IPS-15b (cell line): ENCODE results near the gene SMC3.
"Not testable (repeated sequence)": the region's sequence is repeated elsewhere in the genome, so short reads cannot be mapped to it uniquely, and the experiment has no call there.

Experiments
- H3K27me3 ChIP-seq: one replicate; pipeline ENCODE4 v1.6.1; 2013; ENCODE audit warnings: low read length; ENCODE audit not compliant: control insufficient read depth, insufficient read depth
- H3K36me3 ChIP-seq: one replicate; pipeline ENCODE4 v1.6.1; 2013; ENCODE audit warnings: low read length; ENCODE audit not compliant: control insufficient read depth, insufficient read depth
- H3K4me1 ChIP-seq: one replicate; pipeline ENCODE4 v1.6.1; 2013; ENCODE audit warnings: mild to moderate bottlenecking, low read length; ENCODE audit not compliant: control insufficient read depth, insufficient read depth
- H3K4me3 ChIP-seq: one replicate; pipeline ENCODE4 v1.5.1; 2013; ENCODE audit warnings: low read depth, low read length
- H3K9ac ChIP-seq: one replicate; pipeline ENCODE4 v1.6.1; 2013; ENCODE audit warnings: low read depth, mild to moderate bottlenecking, low read length
- H3K9me3 ChIP-seq: one replicate; pipeline ENCODE4 v1.6.1; 2013; ENCODE audit warnings: mild to moderate bottlenecking, low read length; ENCODE audit not compliant: control insufficient read depth, insufficient read depth

Gene SMC3

DNA sequence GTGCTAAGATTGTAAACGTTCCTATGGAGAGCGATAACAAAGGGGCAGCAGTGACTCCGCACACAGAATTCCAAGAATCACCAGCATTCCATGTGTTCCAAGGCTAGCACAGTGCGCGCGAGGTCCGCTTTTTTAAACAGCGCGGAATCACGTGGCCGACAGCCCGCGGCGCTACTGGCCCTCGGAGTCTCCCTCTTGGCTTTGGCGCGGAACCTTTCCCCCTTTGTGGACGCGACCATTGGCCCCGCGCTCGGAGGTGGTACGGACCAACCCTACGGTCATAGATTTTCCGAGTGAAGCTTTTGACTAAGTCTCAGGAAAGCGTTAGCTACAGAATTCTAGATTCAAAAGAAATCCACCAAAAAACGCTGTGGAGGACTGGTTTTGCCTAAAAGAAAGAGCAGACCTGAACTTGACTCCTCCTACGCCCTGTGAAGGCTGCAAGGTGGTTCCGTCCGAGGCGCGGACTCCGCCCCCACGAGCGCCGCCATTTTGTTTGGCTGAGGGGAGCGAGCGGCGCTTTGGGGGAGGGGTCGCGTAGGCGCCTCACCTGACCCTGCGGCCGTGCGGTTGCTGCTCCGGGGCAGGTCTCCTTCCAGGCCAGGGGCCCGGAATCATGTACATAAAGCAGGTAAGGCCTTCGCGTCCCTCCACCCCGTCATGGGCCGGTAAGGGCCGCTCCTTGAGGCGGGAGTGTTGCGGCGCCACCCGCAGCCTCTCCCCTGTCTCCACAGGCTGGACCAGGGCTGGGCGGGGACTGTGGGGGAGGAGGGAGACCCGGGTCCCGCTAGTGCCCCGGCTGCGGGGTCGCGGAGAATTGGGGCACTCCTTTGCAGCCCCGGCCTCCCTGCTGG, at the start of gene SMC3:
Gene SMC3, plus strand, starts transcription at position 495 of the 854 bp plus-strand sequence. Its CDS starts 122 bp downstream, at position 617.
- Histone ChIP-seq H3K9me3 (no peaks in the 10 kb centered on the region), H3K27me3 (no peaks in the 10 kb centered on the region), H3K4me3 (peak within 1 kb of the TSS; percentile 91), H3K4me1 (peaks cover 4% of the 10 kb centered on the region), H3K9ac (peak within 1 kb of the TSS; percentile 99), H3K36me3 (no peaks in the 10 kb centered on the region)

DNA sequence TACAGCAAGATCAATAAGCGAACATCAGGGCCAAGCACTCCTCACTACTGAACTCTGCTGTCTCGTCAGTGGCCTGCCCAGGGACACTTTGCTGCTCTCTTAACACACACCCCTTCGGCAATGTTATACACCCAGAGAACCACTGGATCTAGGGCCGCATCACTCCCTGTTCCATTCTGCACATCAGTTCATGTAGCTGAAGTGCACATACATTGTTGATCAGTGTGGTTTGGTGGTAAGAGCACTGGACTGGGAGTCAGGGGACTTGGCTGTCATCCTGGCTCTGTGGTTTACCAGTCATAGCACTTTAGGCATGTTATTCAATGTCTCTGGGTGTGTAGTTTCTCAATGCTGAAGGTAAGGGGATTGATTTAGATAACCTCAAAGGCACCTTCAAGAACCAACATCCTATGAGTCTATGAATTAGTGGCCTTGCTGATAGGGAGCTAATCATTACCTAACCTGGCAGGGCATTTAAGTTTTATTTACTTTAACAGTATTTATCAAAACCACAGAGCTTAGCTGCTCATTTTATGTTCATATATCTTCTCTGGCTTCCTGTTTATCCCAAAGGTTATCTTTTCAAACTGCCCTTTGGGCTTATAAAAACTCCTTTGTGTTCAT, 45.0 kb upstream of the SMC3 start:
- H3K9me3 ChIP-seq: no peaks in the 10 kb centered on the region
- no peak overlapping the region for H3K9ac ChIP-seq
- H3K4me1 ChIP-seq: peaks cover 12% of the 10 kb centered on the region
- no peak overlapping the region for H3K4me3 ChIP-seq
- H3K36me3 ChIP-seq: no peaks in the 10 kb centered on the region
- H3K27me3 ChIP-seq: no peaks in the 10 kb centered on the region

DNA sequence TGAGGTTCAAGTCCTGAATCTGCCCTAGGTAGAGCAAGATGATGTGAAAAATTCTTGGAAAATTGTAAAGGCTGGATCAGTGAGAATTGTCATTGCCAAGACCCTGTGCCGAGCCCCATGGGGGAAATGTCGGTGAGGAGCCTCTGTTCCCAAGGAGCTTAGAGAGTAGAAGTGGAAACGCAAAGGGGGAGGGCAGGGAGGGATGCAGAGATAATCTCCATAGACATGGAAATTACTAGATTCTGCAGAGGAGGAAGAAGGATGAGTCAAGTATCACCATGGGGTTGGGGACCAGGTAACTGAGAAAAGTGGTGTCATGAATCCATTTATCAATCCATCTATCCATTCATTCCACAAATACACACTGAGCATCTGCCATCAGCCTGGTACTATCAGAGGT, 43.8 kb upstream of the SMC3 start:
- H3K27me3 ChIP-seq: no peaks in the 10 kb centered on the region
- peaks cover 12% of the 10 kb centered on the region for H3K4me1 ChIP-seq
- H3K9me3 ChIP-seq: no peaks in the 10 kb centered on the region
- no peaks in the 10 kb centered on the region for H3K36me3 ChIP-seq
- H3K4me3 ChIP-seq: no peak overlapping the region
- no peak overlapping the region for H3K9ac ChIP-seq

DNA sequence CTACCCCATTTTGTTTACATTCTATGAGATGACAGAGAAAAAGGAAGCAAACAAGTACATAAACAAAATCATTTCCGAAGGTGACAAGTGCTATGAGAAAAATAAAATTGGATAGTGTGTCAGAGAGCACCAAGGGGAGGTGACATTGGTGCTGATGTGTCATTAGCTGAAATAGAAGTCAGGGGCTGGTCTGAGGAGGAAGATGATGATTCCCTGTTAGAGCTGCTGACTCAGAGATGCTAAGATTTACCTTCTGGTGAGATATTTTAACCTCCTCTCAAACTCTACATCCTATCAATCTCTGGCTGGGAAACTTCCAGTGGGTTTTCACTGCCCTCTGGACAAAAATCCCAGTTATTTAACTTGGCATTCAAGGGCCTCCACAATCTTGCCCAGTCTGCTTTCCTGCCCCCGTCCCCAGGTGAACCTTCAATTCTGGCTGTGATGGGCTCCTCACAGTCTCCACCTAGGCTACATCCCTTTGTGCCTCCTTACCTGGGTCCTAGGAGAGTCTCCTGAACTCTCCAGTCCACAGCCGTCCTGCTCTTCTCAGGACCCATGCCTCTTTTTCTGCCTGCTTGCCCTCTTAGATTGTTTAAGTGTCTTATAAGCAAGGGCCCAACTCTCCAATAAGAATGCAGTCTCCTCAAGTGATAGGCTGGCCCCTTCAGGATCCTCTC, 43.2 kb upstream of the SMC3 start:
- H3K9me3 ChIP-seq: no peaks in the 10 kb centered on the region
- H3K27me3 ChIP-seq: no peaks in the 10 kb centered on the region
- peaks cover 12% of the 10 kb centered on the region for H3K4me1 ChIP-seq

DNA sequence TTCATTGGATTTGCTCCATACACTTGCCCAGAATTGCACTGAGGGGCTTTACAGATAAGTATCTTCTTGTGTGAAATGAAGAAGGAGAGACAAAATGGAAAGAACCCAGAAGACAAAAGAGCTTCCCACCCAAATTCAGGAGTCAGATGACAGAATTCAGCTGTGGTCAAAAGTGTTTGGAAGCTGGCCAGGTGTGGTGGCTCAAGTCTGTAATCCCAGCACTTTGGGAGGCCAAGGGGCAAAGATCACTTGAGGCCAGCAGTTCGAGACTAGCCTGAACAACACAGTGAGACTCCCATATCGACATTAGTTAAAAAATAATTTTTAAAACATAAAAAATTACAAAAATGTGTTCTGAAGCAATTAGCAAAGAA, 42.6 kb upstream of the SMC3 start:
- H3K27me3 ChIP-seq: no peaks in the 10 kb centered on the region
- peaks cover 15% of the 10 kb centered on the region for H3K4me1 ChIP-seq

More for the DNA sequence above, 43.2 kb upstream of the SMC3 start:
- H3K4me3 ChIP-seq: no peak overlapping the region
- H3K36me3 ChIP-seq: no peaks in the 10 kb centered on the region
- no peak overlapping the region for H3K9ac ChIP-seq

DNA sequence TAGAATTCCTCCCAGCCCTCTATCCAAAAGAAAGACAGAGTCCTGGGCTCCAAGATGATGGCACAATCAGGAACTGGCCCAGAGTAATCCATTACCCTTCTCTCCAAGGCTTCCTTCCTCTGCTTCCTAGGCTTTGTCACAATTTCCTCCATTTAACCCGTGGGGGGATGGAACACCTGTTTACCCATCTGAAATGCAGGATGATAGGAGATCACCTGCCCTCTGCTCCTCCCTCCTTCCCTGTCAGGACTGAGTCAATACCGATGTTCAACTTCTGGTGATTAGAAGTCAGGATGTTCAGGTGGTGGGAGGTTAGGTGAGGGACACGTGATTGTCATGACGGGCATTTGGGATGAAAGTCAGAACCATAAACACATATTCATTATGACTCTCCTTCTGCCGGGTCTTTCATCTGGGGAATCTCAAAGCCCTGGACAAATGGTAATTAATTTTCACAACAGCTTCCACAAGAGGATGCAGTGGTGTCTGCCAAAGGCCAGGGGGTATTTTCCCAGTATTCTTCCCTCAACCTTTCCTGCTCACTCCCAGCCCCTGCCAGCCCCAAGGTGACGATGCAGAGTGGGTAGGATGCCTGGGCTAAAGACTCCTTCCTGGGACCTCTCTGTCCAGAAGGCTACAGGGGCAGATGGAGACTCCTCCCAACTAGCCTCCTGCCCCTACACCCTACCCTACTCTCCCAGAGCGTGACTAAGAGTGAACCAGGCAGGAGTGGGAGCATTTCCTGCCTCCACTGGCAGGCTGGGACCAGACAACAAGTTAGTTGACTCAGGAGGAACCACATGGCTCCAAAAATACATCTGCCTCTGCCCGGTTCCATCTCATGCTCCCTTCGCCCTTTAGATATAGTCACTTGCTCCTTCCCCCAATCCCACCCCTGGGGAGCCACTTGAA, 41.9 kb upstream of the SMC3 start:
- no peaks in the 10 kb centered on the region for H3K9me3 ChIP-seq
- no peak overlapping the region for H3K9ac ChIP-seq
- H3K4me1 ChIP-seq: peaks cover 15% of the 10 kb centered on the region
- no peak overlapping the region for H3K4me3 ChIP-seq
- no peaks in the 10 kb centered on the region for H3K36me3 ChIP-seq
- no peaks in the 10 kb centered on the region for H3K27me3 ChIP-seq

More for the DNA sequence above, 42.6 kb upstream of the SMC3 start:
- Histone ChIP-seq H3K9me3 (no peaks in the 10 kb centered on the region), H3K9ac (no peak overlapping the region), H3K36me3 (no peaks in the 10 kb centered on the region), H3K4me3 (no peak overlapping the region)

DNA sequence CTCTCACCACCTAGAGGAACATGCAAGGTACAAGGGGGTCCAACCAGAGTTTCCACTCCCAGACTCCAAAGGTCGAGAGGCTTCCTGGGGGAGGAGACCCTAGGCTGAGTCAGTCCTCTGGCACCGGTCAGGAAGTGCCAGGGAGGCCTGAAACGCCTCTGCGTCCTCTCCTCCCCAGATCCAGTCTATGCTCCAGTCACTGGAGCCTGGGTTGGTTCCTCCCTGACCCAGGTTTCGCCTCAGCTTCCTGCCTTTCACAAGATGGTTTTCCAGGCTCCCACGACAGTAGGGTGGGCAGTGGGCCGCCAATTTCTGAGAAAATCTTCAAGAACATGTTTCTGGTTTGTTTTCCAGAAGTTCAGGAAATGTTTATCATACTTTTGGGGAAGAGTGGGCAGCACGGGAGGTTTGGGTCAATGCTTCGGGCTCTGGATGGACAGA, 39.7 kb upstream of the SMC3 start:
- Histone ChIP-seq H3K9ac (no peak overlapping the region), H3K9me3 (no peaks in the 10 kb centered on the region), H3K4me1 (peaks cover 18% of the 10 kb centered on the region), H3K4me3 (no peak overlapping the region), H3K36me3 (no peaks in the 10 kb centered on the region), H3K27me3 (no peaks in the 10 kb centered on the region)

DNA sequence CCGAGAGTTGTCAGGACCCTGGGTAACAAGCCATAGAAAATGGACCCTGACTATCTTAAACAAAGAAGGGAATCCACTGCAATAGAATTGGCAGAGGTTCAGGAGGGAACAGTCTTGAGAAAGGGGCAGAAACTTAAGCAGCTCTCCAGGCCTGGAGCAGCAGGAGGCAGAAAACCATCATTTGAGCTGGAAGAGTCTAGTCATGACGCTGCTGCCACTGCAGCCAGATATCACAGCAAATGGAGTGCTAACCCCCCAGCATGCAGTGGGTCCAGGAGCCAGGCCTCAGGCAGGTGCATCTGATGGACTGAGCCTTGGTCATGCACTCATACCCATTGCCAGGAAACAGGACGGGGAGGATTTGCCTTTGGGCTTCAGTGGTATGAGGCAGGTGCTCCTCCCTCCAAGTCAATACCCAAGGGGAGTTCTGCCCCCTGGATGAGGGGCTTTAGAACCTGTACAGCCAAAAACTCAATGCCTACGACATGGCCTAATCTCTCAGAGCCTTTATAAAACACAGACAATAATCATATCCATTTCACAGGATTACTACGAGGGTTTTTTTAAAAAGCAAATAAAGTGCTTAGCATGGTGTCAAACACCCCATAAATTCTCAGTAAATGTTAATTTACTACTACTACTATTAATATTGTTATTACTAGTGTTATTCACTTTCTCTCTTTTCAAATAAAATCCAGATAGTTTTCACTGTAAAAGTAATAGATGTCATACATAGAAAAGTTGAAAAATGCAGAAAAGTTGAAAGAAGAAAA, 39.1 kb upstream of the SMC3 start:
- peaks cover 16% of the 10 kb centered on the region for H3K4me1 ChIP-seq
- H3K9ac ChIP-seq: no peak overlapping the region
- no peaks in the 10 kb centered on the region for H3K27me3 ChIP-seq
- no peaks in the 10 kb centered on the region for H3K36me3 ChIP-seq
- H3K4me3 ChIP-seq: no peak overlapping the region
- no peaks in the 10 kb centered on the region for H3K9me3 ChIP-seq

DNA sequence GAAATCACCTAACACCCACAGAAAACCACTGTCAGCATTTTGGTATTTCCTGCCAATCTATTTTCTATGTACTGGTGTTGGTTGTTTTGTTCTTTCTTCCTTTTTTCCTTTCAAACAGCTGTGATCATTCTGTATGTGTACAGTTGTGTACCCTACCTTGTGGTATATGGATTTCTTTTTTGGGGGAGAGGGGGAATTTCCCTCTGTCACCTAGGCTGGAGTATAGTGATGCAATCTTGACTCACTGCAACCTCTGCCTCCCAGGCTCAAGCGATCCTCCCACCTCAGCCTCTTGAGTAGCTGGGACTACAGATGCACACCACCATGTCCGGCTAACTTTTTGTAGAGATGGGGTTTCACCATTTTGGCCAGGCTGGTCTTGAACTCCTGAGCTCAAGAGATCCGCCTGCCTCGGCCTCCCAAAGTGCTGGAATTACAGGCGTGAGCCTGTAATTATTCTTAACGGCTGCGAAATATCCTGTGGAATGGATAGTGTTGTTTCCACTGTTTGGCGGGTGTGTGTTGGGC, 38.4 kb upstream of the SMC3 start:
- not testable (repeated sequence) for H3K9ac ChIP-seq, H3K4me1 ChIP-seq, H3K27me3 ChIP-seq, H3K9me3 ChIP-seq, H3K4me3 ChIP-seq, H3K36me3 ChIP-seq

DNA sequence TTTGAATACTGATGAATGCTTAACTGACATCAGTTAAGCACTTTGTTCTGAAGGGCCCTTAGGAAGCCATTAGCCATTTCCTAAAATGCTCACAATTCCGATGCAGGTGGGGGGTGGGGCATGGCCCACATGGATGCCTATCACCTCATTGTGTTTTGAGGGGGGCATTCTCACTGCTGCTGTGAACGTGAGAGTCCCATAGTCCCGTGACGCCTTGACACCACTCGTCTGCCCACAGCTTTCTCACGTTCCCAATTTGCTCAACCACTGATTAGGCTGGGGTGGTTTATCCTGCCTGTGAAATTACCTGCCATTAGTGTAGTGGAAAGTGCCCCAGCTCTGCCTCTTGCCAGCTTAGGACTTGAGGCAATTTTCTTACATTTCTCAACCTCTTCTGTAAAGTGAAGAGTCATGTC, 37.9 kb upstream of the SMC3 start:
- Histone ChIP-seq H3K36me3 (no peaks in the 10 kb centered on the region), H3K27me3 (no peaks in the 10 kb centered on the region), H3K4me1 (peaks cover 9% of the 10 kb centered on the region), H3K9me3 (no peaks in the 10 kb centered on the region), H3K9ac (peak overlapping the region; percentile 29), H3K4me3 (peak overlapping the region; percentile 47)
